GM18526 (cell line): ENCODE results near the gene TUBG1.

Experiments used
- POLR2A ChIP-seq: IDR thresholded peaks from 3 replicates; pipeline ENCODE4 v1.6.1; 2011; ENCODE audit not compliant: insufficient read length; ENCODE audit errors: extremely low read depth

TUBG1 gene

GRCh38 chr17:42607769-42608168 lies 1.7 kb upstream of the TUBG1 start:
- TF ChIP-seq POLR2A, result no peak

GRCh38 chr17:42608305-42609181 lies 940 bp upstream of the TUBG1 start:
- no peak for TF ChIP-seq POLR2A

GRCh38 chr17:42612013-42612412 lies 2.5 kb downstream of the TUBG1 start:
- no peak for TF ChIP-seq POLR2A

DNA sequence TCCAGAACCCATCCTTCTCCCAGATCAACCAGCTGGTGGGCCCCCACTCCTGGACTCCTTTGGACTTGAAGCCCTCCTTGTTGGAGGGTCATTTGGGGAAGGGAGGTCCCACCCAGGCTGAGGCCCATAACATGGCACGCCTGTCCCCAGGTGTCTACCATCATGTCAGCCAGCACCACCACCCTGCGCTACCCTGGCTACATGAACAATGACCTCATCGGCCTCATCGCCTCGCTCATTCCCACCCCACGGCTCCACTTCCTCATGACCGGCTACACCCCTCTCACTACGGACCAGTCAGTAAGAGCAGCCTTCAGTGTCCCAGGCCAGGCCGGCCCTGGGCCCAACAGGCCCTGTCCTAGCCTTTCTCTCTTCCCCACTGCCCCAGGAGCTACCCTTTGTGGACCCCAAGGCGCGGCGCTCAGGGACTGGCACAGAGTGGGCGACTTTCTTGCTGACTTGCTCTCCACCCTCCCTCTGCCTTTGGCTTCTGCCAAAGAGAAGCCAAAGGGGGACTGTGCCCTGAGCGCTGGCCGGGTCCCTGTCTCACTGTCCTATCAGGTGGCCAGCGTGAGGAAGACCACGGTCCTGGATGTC lies 4.3 kb downstream of the TUBG1 start:
- TF ChIP-seq POLR2A, result no peak

DNA sequence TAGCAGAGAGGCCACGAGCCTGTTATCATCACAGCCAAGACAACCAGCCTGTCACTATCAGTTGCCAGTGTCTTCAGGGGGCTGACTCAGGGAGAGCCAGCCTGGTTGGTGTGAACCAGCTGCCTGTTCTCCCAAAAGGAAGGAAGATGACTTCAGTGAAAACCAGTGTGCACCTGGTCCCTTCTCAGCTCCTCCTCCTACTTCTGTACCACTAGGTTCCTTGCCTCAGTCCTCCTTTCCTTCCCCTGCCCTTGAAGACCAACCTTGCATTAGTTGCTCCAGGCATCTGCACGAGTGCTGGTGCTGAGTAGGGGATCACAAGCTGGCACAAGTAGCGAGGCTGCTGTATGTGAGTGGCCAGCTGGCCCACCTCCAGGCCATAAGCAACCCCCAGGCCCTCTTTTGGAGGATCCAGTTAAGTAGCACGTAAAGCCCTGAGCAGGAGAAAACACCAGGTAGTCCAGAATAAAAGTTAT lies 8.5 kb downstream of the TUBG1 start:
- peak; percentile 55 for TF ChIP-seq POLR2A

- TF ChIP-seq POLR2A, result peak; percentile 53
These were observed 9.1 kb downstream of the TUBG1 start for GRCh38 chr17:42618442-42619150.

DNA sequence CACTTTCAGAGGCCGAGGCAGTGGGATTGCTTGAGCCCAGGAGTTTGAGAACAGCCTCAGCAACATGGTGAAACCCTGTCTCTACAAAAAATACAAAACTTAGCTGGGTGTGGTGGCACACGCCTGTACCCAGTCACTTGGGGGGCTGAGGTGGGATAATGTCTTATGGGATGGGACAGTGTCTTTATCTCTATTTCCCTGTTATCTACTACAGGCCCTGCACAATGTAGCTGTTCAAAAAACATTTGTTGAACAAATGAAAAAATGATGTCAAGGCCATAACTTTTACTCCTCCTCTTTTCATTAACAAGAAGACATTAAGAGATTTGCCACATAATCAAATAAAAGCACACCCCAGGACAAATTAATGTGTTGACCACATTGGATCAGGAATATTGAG lies 13.8 kb downstream of the TUBG1 start:
- no peak for TF ChIP-seq POLR2A

GRCh38 chr17:42623732-42624596 lies 14.5 kb downstream of the TUBG1 start:
- no peak for TF ChIP-seq POLR2A

DNA sequence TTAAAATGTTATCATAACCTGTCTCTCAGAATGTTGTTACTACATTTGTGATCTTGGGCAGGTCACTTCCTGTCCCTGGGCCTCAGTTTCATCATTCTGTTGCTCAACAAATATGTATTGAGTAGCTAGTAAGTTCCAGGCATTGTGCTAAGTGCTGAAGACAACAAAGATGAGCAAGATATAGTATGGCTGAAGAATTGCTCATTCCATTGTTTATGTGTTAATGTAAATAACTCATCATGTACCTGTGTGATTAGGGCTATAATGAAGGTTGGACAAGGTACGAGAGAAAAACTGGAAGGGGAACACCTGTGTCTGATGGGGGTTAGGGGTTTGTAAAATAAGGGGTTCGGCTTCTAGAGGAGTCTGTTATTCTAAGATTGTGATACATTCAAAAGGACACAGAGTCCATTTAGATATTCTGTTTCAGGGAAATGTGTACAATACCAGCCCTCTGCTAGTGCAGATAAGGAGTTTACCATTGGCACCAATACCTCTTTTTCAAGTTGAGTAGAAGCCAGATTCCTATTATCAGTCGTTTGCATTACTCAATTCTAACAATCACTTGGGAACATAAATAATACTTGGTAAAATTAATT lies 20.0 kb downstream of the TUBG1 start:
- no peak for TF ChIP-seq POLR2A

DNA sequence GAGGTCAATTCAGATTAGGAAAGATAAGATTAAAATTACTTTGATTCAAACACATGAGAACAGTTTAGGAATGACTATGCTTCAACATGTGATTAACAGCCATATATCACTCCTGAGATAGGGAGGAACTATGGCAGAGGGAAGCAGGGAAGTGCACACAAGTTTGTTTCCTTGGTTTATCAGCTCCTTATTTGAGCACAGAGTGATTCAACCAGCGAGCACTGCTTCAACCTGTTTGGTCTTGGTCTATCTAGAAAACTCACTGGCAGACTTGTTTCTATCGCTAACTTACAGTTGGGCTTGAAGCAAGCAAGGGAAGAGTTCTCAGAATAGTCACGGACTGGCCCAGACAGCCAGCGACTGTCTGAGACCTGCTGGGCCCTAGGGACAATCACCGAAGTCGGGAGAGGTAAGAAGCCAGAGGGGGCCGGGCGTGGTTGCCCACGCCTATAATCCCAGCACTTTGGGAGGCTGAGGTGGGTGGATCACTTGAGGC lies 23.5 kb downstream of the TUBG1 start:
- TF ChIP-seq POLR2A, result no peak

GRCh38 chr17:42639525-42640113 lies 30.1 kb downstream of the TUBG1 start:
- TF ChIP-seq POLR2A, result no peak

- no peak for TF ChIP-seq POLR2A
These were observed 30.6 kb downstream of the TUBG1 start for GRCh38 chr17:42640121-42640520.

- TF ChIP-seq POLR2A, result no peak
These were observed 32.9 kb downstream of the TUBG1 start for GRCh38 chr17:42642336-42642735.

- TF ChIP-seq POLR2A, result no peak
These were observed 38.3 kb downstream of the TUBG1 start for GRCh38 chr17:42647778-42648177.

- no peak for TF ChIP-seq POLR2A
These were observed 41.9 kb downstream of the TUBG1 start for GRCh38 chr17:42651392-42651791.
